Right lobe of liver (tissue), 4 donors: Measurements from ENCODE around the gene PDE7B.

ENCODE experiments used
- POLR2A ChIP-seq: fragments of 450-650 bp; IDR thresholded peaks from one replicate; pipeline ENCODE4 v1.6.1; 2017; ENCODE audit warnings: antibody characterized with exemption, mild to moderate bottlenecking
- TF ChIP-seq, protein P1 (sequence below), 4 donors: fragments of 200-600 bp in 3 of 4; fragments of 450-650 bp in 1 of 4; IDR thresholded peaks; one replicate each; pipeline versions ENCODE4 v1.5.1 to v1.8.0; 2016 to 2022; ENCODE audit warnings: antibody characterized with exemption in 4 of 4, mild to moderate bottlenecking in 2 of 4
- donor health status: DM: no; HTN: no; CAD: no.
- donor health status: DM: no; HTN: no; CAD: no.
- donor health status: DM: no; HTN: yes; CAD: no.

DNA sequence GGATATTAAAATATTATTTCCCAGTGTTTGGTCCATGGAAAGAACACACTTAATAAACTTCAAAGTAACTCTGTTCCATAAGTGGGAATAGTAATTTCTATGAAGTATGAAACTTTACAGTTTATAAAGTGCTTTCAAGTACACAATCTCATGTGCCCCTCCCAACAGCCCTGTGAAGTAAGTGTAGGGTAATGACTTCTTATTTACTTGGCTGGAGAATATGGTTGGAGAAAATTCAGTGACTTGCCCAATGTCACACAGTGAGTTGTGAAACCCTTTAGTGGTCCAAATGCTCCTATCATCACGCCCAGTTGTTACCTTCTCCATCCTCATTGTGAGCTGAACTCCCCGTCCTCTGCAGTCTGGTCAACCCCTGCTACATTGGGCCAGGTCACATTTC is 141.2 kb downstream of the PDE7B start:
- TF ChIP-seq, protein P1, sequence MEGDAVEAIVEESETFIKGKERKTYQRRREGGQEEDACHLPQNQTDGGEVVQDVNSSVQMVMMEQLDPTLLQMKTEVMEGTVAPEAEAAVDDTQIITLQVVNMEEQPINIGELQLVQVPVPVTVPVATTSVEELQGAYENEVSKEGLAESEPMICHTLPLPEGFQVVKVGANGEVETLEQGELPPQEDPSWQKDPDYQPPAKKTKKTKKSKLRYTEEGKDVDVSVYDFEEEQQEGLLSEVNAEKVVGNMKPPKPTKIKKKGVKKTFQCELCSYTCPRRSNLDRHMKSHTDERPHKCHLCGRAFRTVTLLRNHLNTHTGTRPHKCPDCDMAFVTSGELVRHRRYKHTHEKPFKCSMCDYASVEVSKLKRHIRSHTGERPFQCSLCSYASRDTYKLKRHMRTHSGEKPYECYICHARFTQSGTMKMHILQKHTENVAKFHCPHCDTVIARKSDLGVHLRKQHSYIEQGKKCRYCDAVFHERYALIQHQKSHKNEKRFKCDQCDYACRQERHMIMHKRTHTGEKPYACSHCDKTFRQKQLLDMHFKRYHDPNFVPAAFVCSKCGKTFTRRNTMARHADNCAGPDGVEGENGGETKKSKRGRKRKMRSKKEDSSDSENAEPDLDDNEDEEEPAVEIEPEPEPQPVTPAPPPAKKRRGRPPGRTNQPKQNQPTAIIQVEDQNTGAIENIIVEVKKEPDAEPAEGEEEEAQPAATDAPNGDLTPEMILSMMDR (IDR thresholded peaks at IDR 0.05): no peak
- TF ChIP-seq POLR2A: no peak
